ENCODE measurements around the gene GPS1.

Gene GPS1

GRCh38 chr17:82060614-82061013 lies 8.9 kb downstream of the GPS1 start:
- TF ChIP-seq, protein P1, sequence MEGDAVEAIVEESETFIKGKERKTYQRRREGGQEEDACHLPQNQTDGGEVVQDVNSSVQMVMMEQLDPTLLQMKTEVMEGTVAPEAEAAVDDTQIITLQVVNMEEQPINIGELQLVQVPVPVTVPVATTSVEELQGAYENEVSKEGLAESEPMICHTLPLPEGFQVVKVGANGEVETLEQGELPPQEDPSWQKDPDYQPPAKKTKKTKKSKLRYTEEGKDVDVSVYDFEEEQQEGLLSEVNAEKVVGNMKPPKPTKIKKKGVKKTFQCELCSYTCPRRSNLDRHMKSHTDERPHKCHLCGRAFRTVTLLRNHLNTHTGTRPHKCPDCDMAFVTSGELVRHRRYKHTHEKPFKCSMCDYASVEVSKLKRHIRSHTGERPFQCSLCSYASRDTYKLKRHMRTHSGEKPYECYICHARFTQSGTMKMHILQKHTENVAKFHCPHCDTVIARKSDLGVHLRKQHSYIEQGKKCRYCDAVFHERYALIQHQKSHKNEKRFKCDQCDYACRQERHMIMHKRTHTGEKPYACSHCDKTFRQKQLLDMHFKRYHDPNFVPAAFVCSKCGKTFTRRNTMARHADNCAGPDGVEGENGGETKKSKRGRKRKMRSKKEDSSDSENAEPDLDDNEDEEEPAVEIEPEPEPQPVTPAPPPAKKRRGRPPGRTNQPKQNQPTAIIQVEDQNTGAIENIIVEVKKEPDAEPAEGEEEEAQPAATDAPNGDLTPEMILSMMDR (conservative IDR thresholded peaks at IDR 0.05; ENCODE audit: control insufficient read depth, insufficient read depth, low read depth, low read length) = no peak
- H3K4me3 ChIP-seq (ENCODE audit: control insufficient read depth, low read depth, low read length) = no peak overlapping the region
- no peak for DNase-seq (ENCODE audit: low read depth)

- no peak overlapping the region for H3K4me3 ChIP-seq (ENCODE audit: control insufficient read depth, low read depth, low read length)
- TF ChIP-seq, protein P1 (conservative IDR thresholded peaks at IDR 0.05; ENCODE audit: control insufficient read depth, insufficient read depth, low read depth, low read length) = no peak
- DNase-seq (ENCODE audit: low read depth) = no peak
Measured at GRCh38 chr17:82061047-82061925, 9.6 kb downstream of the GPS1 start.

DNA sequence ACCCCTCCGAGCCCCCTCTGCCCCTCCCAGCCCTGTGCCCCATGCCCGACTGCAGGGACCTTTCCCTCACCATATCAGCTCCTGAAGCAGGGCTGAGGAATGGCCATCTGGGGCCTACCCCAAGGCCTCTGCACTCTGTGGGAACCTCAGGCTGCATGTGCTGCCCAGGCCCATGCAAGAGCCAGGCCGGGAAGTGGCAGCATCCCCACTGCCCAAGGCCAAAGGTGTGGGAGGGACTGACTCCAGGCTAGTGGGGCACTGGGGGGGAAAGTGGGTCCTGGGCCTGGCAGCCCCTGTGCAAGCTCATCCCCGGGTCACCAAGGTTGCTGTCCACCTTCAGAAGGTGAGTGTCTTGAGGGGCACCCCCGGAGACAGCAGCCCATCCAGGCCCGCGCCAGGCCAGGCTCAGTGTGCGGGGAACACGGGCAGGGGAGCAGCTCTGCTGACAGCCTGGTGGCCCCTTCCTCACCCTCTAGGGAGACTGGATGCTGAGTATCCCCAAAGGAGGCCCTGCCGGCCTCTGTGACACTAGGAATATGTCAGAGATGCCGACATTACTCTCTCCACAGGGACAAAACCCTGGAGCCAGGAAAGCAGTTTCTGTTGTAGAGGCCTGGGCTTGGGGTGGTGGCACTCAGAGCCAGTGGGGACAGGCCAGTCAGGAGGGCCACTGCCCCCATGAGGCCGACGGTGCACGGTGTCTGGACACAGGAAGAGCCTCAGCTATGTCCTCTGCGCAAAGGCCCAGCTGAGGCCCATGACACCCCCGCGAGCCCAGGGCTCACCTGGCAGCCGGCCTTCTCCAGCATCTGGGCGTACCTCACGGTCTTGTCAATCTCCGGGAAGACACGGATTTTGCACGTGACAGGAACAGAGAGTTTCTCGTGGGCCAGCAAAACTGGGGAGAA lies 10.6 kb downstream of the GPS1 start:
- TF ChIP-seq, protein P1 (conservative IDR thresholded peaks at IDR 0.05; ENCODE audit: control insufficient read depth, insufficient read depth, low read depth, low read length) = no peak
- H3K4me3 ChIP-seq (ENCODE audit: control insufficient read depth, low read depth, low read length) = no peak overlapping the region

DNA sequence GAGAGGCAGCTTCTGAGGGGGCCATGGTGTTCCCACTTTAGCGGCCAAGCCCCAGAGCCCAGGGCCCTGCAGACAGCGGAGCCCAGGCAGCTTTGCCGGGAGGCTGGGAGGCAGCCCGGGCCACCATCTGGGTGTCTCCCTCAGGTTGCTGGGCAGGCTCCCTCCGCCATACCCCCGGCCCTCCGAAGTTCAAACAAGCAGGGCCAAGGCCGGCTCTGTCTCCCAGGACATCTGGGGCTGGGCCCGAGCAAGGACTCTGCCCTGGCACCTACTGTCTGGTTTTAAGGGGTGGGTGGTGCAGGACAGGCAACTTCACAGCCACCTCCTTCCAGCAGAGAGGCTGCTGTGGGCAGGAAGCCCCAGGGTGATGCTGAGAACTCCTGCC lies 11.3 kb downstream of the GPS1 start:
- TF ChIP-seq, protein P1 (conservative IDR thresholded peaks at IDR 0.05; ENCODE audit: control insufficient read depth, insufficient read depth, low read depth, low read length) = no peak
- no peak for DNase-seq (ENCODE audit: low read depth)
- no peak overlapping the region for H3K4me3 ChIP-seq (ENCODE audit: control insufficient read depth, low read depth, low read length)

More for the DNA sequence above, 10.6 kb downstream of the GPS1 start:
- no peak for DNase-seq (ENCODE audit: low read depth)

- no peak for DNase-seq (ENCODE audit: low read depth)
- TF ChIP-seq, protein P1 (conservative IDR thresholded peaks at IDR 0.05; ENCODE audit: control insufficient read depth, insufficient read depth, low read depth, low read length) = no peak
- peak overlapping the region; percentile 70 for H3K4me3 ChIP-seq (ENCODE audit: control insufficient read depth, low read depth, low read length)
Measured at GRCh38 chr17:82063424-82064415, 12.0 kb downstream of the GPS1 start.
